ENCODE measurements around the gene RSPH10B2. TPM values are rescaled to one million over a fixed set of nuclear protein-coding genes. Genes with fewer than 3 reads are reported as not detected.
"Not testable (repeated sequence)": the region's sequence is repeated elsewhere in the genome, so short reads cannot be mapped to it uniquely, and the experiment has no call there.

RSPH10B2 gene
- total RNA-seq, 1 experiment from 2014 or later = 0.37 TPM

GRCh38 chr7:6718124-6718523, 35.8 kb upstream of the RSPH10B2 start:
- ChIA-PET RAD21 (ENCODE audit: low non-redundant PET in 1 of 2, low total read pairs in 2 of 2, uncharacterized antibody in 2 of 2, unreplicated experiment in 2 of 2) (no interaction called here), CTCF (no interaction called here), POLR2A (no interaction called here)
- no peak overlapping the region for H3K9ac ChIP-seq (ENCODE audit: low read length)
- TF ChIP-seq CEBPB (IDR thresholded peaks at IDR 0.05; ENCODE audit: low read depth) = no peak
- no peak for TF ChIP-seq EGR1 (IDR thresholded peaks at IDR 0.05; ENCODE audit: low read depth)
- no peak for TF ChIP-seq MAX (IDR thresholded peaks at IDR 0.05)
- no peak for TF ChIP-seq CTCF (IDR thresholded peaks at IDR 0.05 in 2 of 3, conservative IDR thresholded peaks at IDR 0.05 in 1 of 3; ENCODE audit: borderline replicate concordance in 1 of 3, insufficient read depth in 1 of 3, low read depth in 2 of 3, low read length in 2 of 3)
- TF ChIP-seq TCF7L2 (IDR thresholded peaks at IDR 0.05; ENCODE audit: borderline replicate concordance, extremely low read depth, insufficient read depth, insufficient read length) = no peak
- TF ChIP-seq SRF (IDR thresholded peaks at IDR 0.05; ENCODE audit: low read depth) = no peak
- TF ChIP-seq EZH2 (IDR thresholded peaks at IDR 0.05) = no peak
- TF ChIP-seq ELF1 (IDR thresholded peaks at IDR 0.05; ENCODE audit: borderline replicate concordance, low read depth) = no peak
- no peak for TF ChIP-seq ZFX (IDR thresholded peaks at IDR 0.05)
- no peak for TF ChIP-seq POLR2A (IDR thresholded peaks at IDR 0.05; ENCODE audit: borderline replicate concordance, extremely low read depth, insufficient read depth, insufficient read length)
- no peak for TF ChIP-seq YY1 (IDR thresholded peaks at IDR 0.05; ENCODE audit: extremely low read depth, insufficient replicate concordance, low read depth, low read length)
- no peak for TF ChIP-seq RAD21 (IDR thresholded peaks at IDR 0.05; ENCODE audit: low read depth)
- no peak for TF ChIP-seq SIN3A (IDR thresholded peaks at IDR 0.05; ENCODE audit: low read depth)
- TF ChIP-seq EZH2phosphoT487 (IDR thresholded peaks at IDR 0.05; ENCODE audit: borderline replicate concordance) = no peak
- no peak for TF ChIP-seq ATF3 (IDR thresholded peaks at IDR 0.05)
- H3K4me2 ChIP-seq (ENCODE audit: low read length) = no peak overlapping the region
- DNase-seq (ENCODE audit: low read depth, low spot score) (no peak), ATAC-seq (no peak)
- H2AFZ ChIP-seq (ENCODE audit: low read depth, low read length, poor library complexity, severe bottlenecking) = no peak overlapping the region
- intact Hi-C loops (cut with micrococcal nuclease) = no loop called here
- no TSS peak for BruUV-seq (replicated peaks)
- H3K4me3 ChIP-seq (replicated peaks in 1 of 2; ENCODE audit: low read depth in 1 of 2, low read length in 2 of 2) = no peak overlapping the region
- no peaks in the 10 kb centered on the region for H3K4me1 ChIP-seq (ENCODE audit: control insufficient read depth in 1 of 2, insufficient read depth in 2 of 2, low read length in 2 of 2)
- no peaks in the 10 kb centered on the region for H3K9me2 ChIP-seq (ENCODE audit: insufficient read depth)
- H3K79me2 ChIP-seq (ENCODE audit: insufficient read depth, low read length) = no peaks in the 10 kb centered on the region
- H3K27ac ChIP-seq (ENCODE audit: low read depth, low read length) = no peak overlapping the region
- H3K27me3 ChIP-seq (ENCODE audit: insufficient read depth, low read length) = no peaks in the 10 kb centered on the region
- no peaks in the 10 kb centered on the region for H3K36me3 ChIP-seq (ENCODE audit: control insufficient read depth in 1 of 2, insufficient read depth in 2 of 2, low read length in 2 of 2)
- H3K9me3 ChIP-seq (ENCODE audit: control insufficient read depth in 1 of 2, insufficient read depth in 1 of 2, low read depth in 1 of 2, low read length in 2 of 2) = no peaks in the 10 kb centered on the region
- no peaks in the 10 kb centered on the region for H4K20me1 ChIP-seq (ENCODE audit: insufficient read depth)

GRCh38 chr7:6724351-6724750, 29.6 kb upstream of the RSPH10B2 start:
- CTCF ChIA-PET; RAD21 ChIA-PET (ENCODE audit: low non-redundant PET in 1 of 2, low total read pairs in 2 of 2, uncharacterized antibody in 2 of 2, unreplicated experiment in 2 of 2); H3K79me2 ChIP-seq (ENCODE audit: insufficient read depth, low read length); DNase-seq (ENCODE audit: low read depth, low spot score); H3K27me3 ChIP-seq (ENCODE audit: insufficient read depth, low read length); H3K4me3 ChIP-seq (replicated peaks in 1 of 2; ENCODE audit: low read depth in 1 of 2, low read length in 2 of 2); intact Hi-C loops (cut with micrococcal nuclease); H4K20me1 ChIP-seq (ENCODE audit: insufficient read depth); H3K9me2 ChIP-seq (ENCODE audit: insufficient read depth); H2AFZ ChIP-seq (ENCODE audit: low read depth, low read length, poor library complexity, severe bottlenecking); POLR2A ChIA-PET; BruUV-seq (replicated peaks); H3K9ac ChIP-seq (ENCODE audit: low read length); H3K27ac ChIP-seq (ENCODE audit: low read depth, low read length); ATAC-seq; H3K9me3 ChIP-seq (ENCODE audit: control insufficient read depth in 1 of 2, insufficient read depth in 1 of 2, low read depth in 1 of 2, low read length in 2 of 2); H3K4me2 ChIP-seq (ENCODE audit: low read length); H3K36me3 ChIP-seq (ENCODE audit: control insufficient read depth in 1 of 2, insufficient read depth in 2 of 2, low read length in 2 of 2): not testable (repeated sequence)
- peaks cover 13 to 14% of the 10 kb centered on the region in 2 experiments for H3K4me1 ChIP-seq (ENCODE audit: control insufficient read depth in 1 of 2, insufficient read depth in 2 of 2, low read length in 2 of 2)

Measured in HCT116 (cell line).